HEK293 (cell line): ENCODE data around the gene RLF.

Experiments used
- CTCF ChIA-PET: fragments of 350-600 bp; formaldehyde crosslinking; extraction: SDS; loops from one replicate; lab custom pipeline; 2021; ENCODE audit warnings: antibody characterized with exemption; lab: Yijun Ruan, JAX
- POLR2A ChIA-PET: fragments of 300-600 bp; formaldehyde crosslinking; extraction: SDS; loops from one replicate; lab custom pipeline; 2020; ENCODE audit warnings: antibody characterized with exemption, inconsistent platforms; lab: Yijun Ruan, JAX
- H3K27ac ChIP-seq: fragments of 200-500 bp; sonication (Bioruptor generic); 2 replicates; pipeline ENCODE4 v1.5.1; 2014; ENCODE audit warnings: low read depth, low read length, control low read depth, inconsistent platforms; ENCODE audit errors: extremely low read depth
- H3K36me3 ChIP-seq, 2 experiments: fragments of 200-500 bp in 1 of 2; sonication (Bioruptor generic) in 1 of 2; 1 replicate in 1 of 2; 2 replicates in 1 of 2; pipeline ENCODE4 v1.5.1; 2014 to 2017; ENCODE audit warnings: inconsistent platforms in 2 of 2, low read length in 2 of 2; ENCODE audit not compliant: control insufficient read depth in 2 of 2, insufficient read depth in 1 of 2
- H3K4me1 ChIP-seq: fragments of 200-500 bp; sonication (Bioruptor generic); 2 replicates; pipeline ENCODE4 v1.5.1; 2014; ENCODE audit warnings: mild to moderate bottlenecking, low read length, inconsistent platforms; ENCODE audit not compliant: control insufficient read depth, insufficient read depth
- H3K4me3 ChIP-seq: 2 replicates; pipeline ENCODE4 v1.5.1; 2011; ENCODE audit warnings: low read depth, mild to moderate bottlenecking, control low read depth, low read length, moderate library complexity
- H3K9me3 ChIP-seq: fragments of 200-500 bp; sonication (Bioruptor generic); 2 replicates; pipeline ENCODE4 v1.5.1; 2014; ENCODE audit warnings: low read depth, low read length, inconsistent platforms; ENCODE audit not compliant: control insufficient read depth, insufficient read depth
- ZNF561 ChIP-seq: fragments of 450-650 bp; IDR thresholded peaks from 2 replicates; pipeline ENCODE4 v1.5.1; 2018; ENCODE audit warnings: missing biosample characterization, missing genetic modification characterization, borderline replicate concordance
- ZNF768 ChIP-seq: fragments of 450-650 bp; formaldehyde crosslinking; IDR thresholded peaks from 2 replicates; pipeline ENCODE4 v1.5.1; 2018; ENCODE audit warnings: missing biosample characterization, mild to moderate bottlenecking, missing genetic modification characterization

Gene RLF

GRCh38 chr1:40281853-40282252, 120.7 kb downstream of the RLF start:
- ChIA-PET CTCF (interaction anchor here (0.5 to 2.0 kb wide), 9 partner anchors 10 to 138 kb away, joined by 3 to 11 read pairs (median 4); no protein-coding TSS in a partner anchor), POLR2A (interaction anchor here (1.1 to 1.6 kb wide), 2 partner anchors 10 to 150 kb away, joined by 3 to 11 read pairs; no protein-coding TSS in a partner anchor)

More at GRCh38 chr1:40281853-40282252, 120.7 kb downstream of the RLF start:
- H3K9me3 ChIP-seq: no peaks in the 10 kb centered on the region
- no peaks in the 10 kb centered on the region for H3K4me1 ChIP-seq
- no peak for TF ChIP-seq ZNF561 (tag by site-specific recombination)
- TF ChIP-seq ZNF768: no peak
- TF ChIP-seq, all 188 proteins: peak for 0
- Histone ChIP-seq H3K36me3 (peaks cover 17 to 62% of the 10 kb centered on the region in 2 experiments), H3K27ac (no peak overlapping the region), H3K4me3 (no peak overlapping the region)
